NK-92 treated with Interleukin-12 subunit alpha and Interleukin-12 subunit beta, amount 100 ng/mL, for 24 hours (cell line): ENCODE results near the gene DOCK11.
"Not testable (repeated sequence)": the region's sequence is repeated elsewhere in the genome, so short reads cannot be mapped to it uniquely, and the experiment has no call there.

Experiments
- DNase-seq: peaks from one replicate; lab custom pipeline; 2025; lab: John Stamatoyannopoulos, UW

DOCK11 gene

GRCh38 chrX:118694638-118695037 lies 199.0 kb downstream of the DOCK11 start:
- no peak for DNase-seq

- no peak for DNase-seq
Measured at GRCh38 chrX:118698516-118699170, 203.0 kb downstream of the DOCK11 start.

GRCh38 chrX:118702741-118703140 lies 207.1 kb downstream of the DOCK11 start:
- no peak for DNase-seq

GRCh38 chrX:118706681-118707080 lies 211.1 kb downstream of the DOCK11 start:
- no peak for DNase-seq

- DNase-seq = no peak
Measured at GRCh38 chrX:118714521-118714920, 218.9 kb downstream of the DOCK11 start.

GRCh38 chrX:118715917-118716316 lies 220.3 kb downstream of the DOCK11 start:
- DNase-seq = not testable (repeated sequence)

- not testable (repeated sequence) for DNase-seq
Measured at GRCh38 chrX:118716833-118717232, 221.2 kb downstream of the DOCK11 start.

- no peak for DNase-seq
Measured at GRCh38 chrX:118717678-118718391, 222.2 kb downstream of the DOCK11 start.

- no peak for DNase-seq
Measured at GRCh38 chrX:118718737-118719136, 223.1 kb downstream of the DOCK11 start.

- no peak for DNase-seq
Measured at GRCh38 chrX:118720058-118720707, 224.6 kb downstream of the DOCK11 start.

- DNase-seq = no peak
Measured at GRCh38 chrX:118723376-118723775, 227.8 kb downstream of the DOCK11 start.

- no peak for DNase-seq
Measured at GRCh38 chrX:118724365-118724764, 228.8 kb downstream of the DOCK11 start.

GRCh38 chrX:118724775-118725174 lies 229.2 kb downstream of the DOCK11 start:
- no peak for DNase-seq

GRCh38 chrX:118726396-118726795 lies 230.8 kb downstream of the DOCK11 start:
- no peak for DNase-seq

- no peak for DNase-seq
Measured at GRCh38 chrX:118726887-118727685, 231.5 kb downstream of the DOCK11 start, which contains the start of gene IL13RA1. Gene IL13RA1, plus strand, starts transcription at chrX:118727606. Its CDS starts 33 bp downstream, at chrX:118727639.

GRCh38 chrX:118727686-118728339 lies 232.2 kb downstream of the DOCK11 start:
- no peak for DNase-seq

GRCh38 chrX:118729042-118729652 lies 233.5 kb downstream of the DOCK11 start:
- DNase-seq = no peak

GRCh38 chrX:118730500-118731247 lies 235.1 kb downstream of the DOCK11 start:
- DNase-seq = no peak

GRCh38 chrX:118732551-118732950 lies 236.9 kb downstream of the DOCK11 start:
- DNase-seq = not testable (repeated sequence)

GRCh38 chrX:118734909-118735308 lies 239.3 kb downstream of the DOCK11 start:
- no peak for DNase-seq
